SK-N-SH (cell line): ENCODE data around the gene SHB. TPM values are rescaled to one million over a fixed set of nuclear protein-coding genes. Genes with fewer than 3 reads are reported as not detected.
A peak's percentile ranks its signal among the peaks of the same experiment; 100 is the strongest.

Source experiments
- CTCF ChIA-PET: fragments of 300-600, 350-600 bp; formaldehyde crosslinking; extraction: SDS; loops from one replicate; lab custom pipeline; 2021; lab: Yijun Ruan, JAX
- POLR2A ChIA-PET: fragments of 350-600 bp; sonication (Branson Sonifier 250); formaldehyde crosslinking; extraction: SDS; loops from one replicate; lab custom pipeline; 2020; ENCODE audit warnings: antibody characterized with exemption, inconsistent platforms; lab: Yijun Ruan, JAX
- DNase-seq: peaks from one replicate; pipeline ENCODE4 v3.0.0; 2012
- H2AFZ ChIP-seq: fragments of 200-600 bp; sonication (generic); 2 replicates; pipeline ENCODE4 v1.8.1; 2016; ENCODE audit warnings: antibody characterized with exemption, mild to moderate bottlenecking, low read depth
- H3F3A ChIP-seq: fragments of 200-600 bp; sonication (generic); replicated peaks from 2 replicates; pipeline ENCODE3; 2016; ENCODE audit warnings: antibody characterized with exemption, mild to moderate bottlenecking; ENCODE audit not compliant: insufficient read depth
- H3K27ac ChIP-seq, 2 experiments: fragments of 200-500 bp in 1 of 2; fragments of 200-600 bp in 1 of 2; sonication (Bioruptor generic) in 1 of 2; sonication (generic), shearing (Covaris generic) in 1 of 2; 2 replicates each; pipeline versions ENCODE4 v1.5.1 to v1.6.1; 2014 to 2016; ENCODE audit warnings: low read depth in 2 of 2, inconsistent platforms in 1 of 2, low read length in 1 of 2, mild to moderate bottlenecking in 1 of 2, mixed read lengths in 1 of 2
- H3K27me3 ChIP-seq: fragments of 200-600 bp; sonication (generic), shearing (Covaris generic); 2 replicates; pipeline ENCODE4 v1.6.1; 2016; ENCODE audit warnings: mixed run types; ENCODE audit not compliant: insufficient read depth
- H3K36me3 ChIP-seq, 2 experiments: fragments of 200-500 bp in 1 of 2; fragments of 200-600 bp in 1 of 2; sonication (Bioruptor generic) in 1 of 2; sonication (generic) in 1 of 2; replicated peaks in 1 of 2; 2 replicates each; pipeline versions ENCODE3 to v1.5.1; 2014 to 2016; ENCODE audit warnings: low read length in 1 of 2, mild to moderate bottlenecking in 1 of 2; ENCODE audit not compliant: insufficient read depth in 2 of 2, control insufficient read depth in 1 of 2
- H3K4me1 ChIP-seq, 2 experiments: fragments of 200-500 bp in 1 of 2; fragments of 200-600 bp in 1 of 2; sonication (Bioruptor generic) in 1 of 2; sonication (generic), shearing (Covaris generic) in 1 of 2; 2 replicates each; pipeline versions ENCODE4 v1.5.1 to v1.6.1; 2014 to 2016; ENCODE audit warnings: low read depth in 1 of 2, low read length in 1 of 2, mixed run types in 1 of 2; ENCODE audit not compliant: insufficient read depth in 2 of 2, control insufficient read depth in 1 of 2
- H3K4me2 ChIP-seq: fragments of 200-600 bp; sonication (generic), shearing (Covaris generic); 2 replicates; pipeline ENCODE4 v1.6.1; 2017; ENCODE audit warnings: mixed run types
- H3K4me3 ChIP-seq, 2 experiments: fragments of 200-500 bp in 1 of 2; fragments of 200-600 bp in 1 of 2; sonication (Bioruptor generic) in 1 of 2; sonication (generic), shearing (Covaris generic) in 1 of 2; 2 replicates each; pipeline versions ENCODE4 v1.5.1 to v1.8.1; 2014 to 2016; ENCODE audit warnings: low read depth in 2 of 2, inconsistent platforms in 1 of 2, low read length in 1 of 2, mild to moderate bottlenecking in 1 of 2, mixed read lengths in 1 of 2, moderate library complexity in 1 of 2
- H3K79me2 ChIP-seq: fragments of 200-600 bp; sonication (generic); 2 replicates; pipeline ENCODE4 v1.8.1; 2017; ENCODE audit warnings: mild to moderate bottlenecking; ENCODE audit not compliant: insufficient read depth
- H3K9ac ChIP-seq: fragments of 200-600 bp; sonication (generic); 2 replicates; pipeline ENCODE4 v1.6.1; 2017; ENCODE audit warnings: mixed run types
- H3K9me2 ChIP-seq: fragments of 200-600 bp; sonication (generic); 2 replicates; pipeline ENCODE4 v1.6.1; 2017; ENCODE audit warnings: mixed run types
- H3K9me3 ChIP-seq: fragments of 200-600 bp; sonication (generic); 2 replicates; pipeline ENCODE4 v1.6.1; 2017; ENCODE audit warnings: mixed run types, mild to moderate bottlenecking, moderate library complexity
- H4K20me1 ChIP-seq: fragments of 200-600 bp; sonication (generic); 2 replicates; pipeline ENCODE4 v1.6.1; 2017; ENCODE audit warnings: mild to moderate bottlenecking, mixed run types; ENCODE audit not compliant: insufficient read depth
- ELF1 ChIP-seq: IDR thresholded peaks from 2 replicates; pipeline ENCODE4 v1.4.0; 2012
- EP300 ChIP-seq, 2 experiments: IDR thresholded peaks; 2 replicates each; pipeline versions ENCODE4 v1.4.0 to v1.6.1; 2012; ENCODE audit warnings: borderline replicate concordance in 1 of 2, low read depth in 1 of 2, low read length in 1 of 2
- GABPA ChIP-seq: IDR thresholded peaks from 2 replicates; pipeline ENCODE4 v1.4.0; 2012; ENCODE audit warnings: low read depth, mild to moderate bottlenecking
- JUND ChIP-seq: IDR thresholded peaks from 2 replicates; pipeline ENCODE4 v1.4.0; 2012
- MEF2A ChIP-seq: IDR thresholded peaks from 2 replicates; pipeline ENCODE4 v1.4.0; 2012; ENCODE audit warnings: low read depth, borderline replicate concordance
- NRF1 ChIP-seq: IDR thresholded peaks from 2 replicates; pipeline ENCODE4 v1.6.1; 2012; ENCODE audit warnings: low read depth, mild to moderate bottlenecking, low read length
- POLR2AphosphoS5 ChIP-seq: IDR thresholded peaks from 2 replicates; pipeline ENCODE4 v1.6.1; 2012; ENCODE audit warnings: low read depth, low read length
- RAD21 ChIP-seq: IDR thresholded peaks from 2 replicates; pipeline ENCODE4 v1.6.1; 2012; ENCODE audit warnings: mild to moderate bottlenecking, low read length
- RCOR1 ChIP-seq: fragments of 150-350 bp; IDR thresholded peaks from 2 replicates; pipeline ENCODE4 v1.6.1; 2017; ENCODE audit warnings: antibody characterized with exemption, low read length
- RXRA ChIP-seq: IDR thresholded peaks from 2 replicates; pipeline ENCODE4 v1.4.0; 2012; ENCODE audit warnings: low read depth, mild to moderate bottlenecking, borderline replicate concordance
- SIN3A ChIP-seq: IDR thresholded peaks from 2 replicates; pipeline ENCODE4 v1.6.1; 2012; ENCODE audit warnings: low read depth, mild to moderate bottlenecking, low read length, moderate library complexity, borderline replicate concordance
- TCF12 ChIP-seq: IDR thresholded peaks from 2 replicates; pipeline ENCODE4 v1.4.0; 2012
- WGBS: methylation state at CpG from one replicate; pipeline ENCODE4 v1.1.6; 2017; ENCODE audit warnings: low lambda C conversion rate; 5-methylcytosine and 5-hydroxymethylcytosine counted together
- polyA plus RNA-seq, 3 experiments: library from polyadenylated mRNA; depleted of rRNA; stranded (reverse); fragments of >200 nt; gene quantifications; 2 replicates each; pipeline ENCODE4 v1.2.3, GENCODE V29; 2012
- TF ChIP-seq, protein P1 (sequence below): fragments of 150-350 bp; IDR thresholded peaks from 2 replicates; pipeline ENCODE4 v1.6.1; 2016; ENCODE audit warnings: mild to moderate bottlenecking, low read depth, low read length
- TF ChIP-seq, protein P2 (sequence below): fragments of 150-350 bp; IDR thresholded peaks from 2 replicates; pipeline ENCODE4 v1.6.1; 2017; ENCODE audit warnings: antibody characterized with exemption, low read length, low read depth, borderline replicate concordance
- TF ChIP-seq, protein P3 (sequence below): IDR thresholded peaks from 2 replicates; pipeline ENCODE4; 2012
- TF ChIP-seq, protein P4 (sequence below): IDR thresholded peaks from 2 replicates; pipeline ENCODE4 v1.4.0; 2012; ENCODE audit warnings: low read depth, borderline replicate concordance
- TF ChIP-seq, protein P5 (sequence below): IDR thresholded peaks from 2 replicates; pipeline ENCODE4 v1.4.0; 2012; ENCODE audit warnings: low read depth
- TF ChIP-seq, protein P6 (sequence below): IDR thresholded peaks from 2 replicates; pipeline ENCODE4 v1.6.1; 2012; ENCODE audit warnings: mild to moderate bottlenecking, low read depth, low read length, moderate library complexity

The SHB gene
- polyA plus RNA-seq, 1 of the 3 experiments (the other 2 are of a cell fraction) = 26.0 TPM

DNA sequence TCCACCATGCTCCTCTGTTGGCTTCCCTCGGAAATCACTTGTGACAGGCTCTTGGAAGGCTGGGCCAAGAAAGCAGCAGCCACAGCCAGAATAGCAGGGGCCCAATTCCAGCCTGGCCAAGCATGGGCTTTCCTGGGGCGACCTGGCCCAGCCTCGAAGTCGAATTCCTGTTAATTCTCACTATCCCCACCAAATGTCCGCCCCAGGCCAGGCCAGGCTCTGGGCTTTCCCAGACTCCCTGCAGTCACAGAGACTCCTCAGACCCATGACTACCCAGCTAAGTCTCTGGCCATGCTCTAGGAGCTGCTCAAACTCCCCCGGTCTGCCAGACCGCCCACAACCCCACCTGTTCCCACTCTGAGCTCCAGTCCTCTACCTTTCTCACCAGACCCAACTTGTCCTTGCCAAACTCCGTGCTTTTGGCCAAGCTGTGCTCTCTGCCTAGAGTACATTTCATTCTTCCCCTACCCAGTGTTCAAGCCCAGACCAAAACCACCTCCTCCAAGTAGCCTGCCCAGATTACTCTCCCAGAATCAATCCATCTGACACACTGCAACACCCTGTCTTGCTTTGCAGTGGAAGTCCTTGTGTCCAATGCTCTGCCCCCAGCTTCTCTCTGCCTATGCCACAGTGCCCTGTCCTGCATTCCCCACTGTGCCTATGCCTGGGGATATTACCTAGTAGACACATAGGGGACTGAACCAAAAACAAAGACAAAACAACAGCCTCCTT lies 26.2 kb downstream of the SHB start:
- H4K20me1 ChIP-seq = 0 out of 2 replicates have a peak, but pooled peaks cover 11% of the 10 kb centered on the region
- peaks cover 56 to 81% of the 10 kb centered on the region in 2 experiments for H3K4me1 ChIP-seq
- DNase-seq = no peak
- no peak overlapping the region for H3K9ac ChIP-seq
- no peak overlapping the region for H3K4me3 ChIP-seq
- H3K79me2 ChIP-seq = peaks cover 96% of the 10 kb centered on the region
- peak overlapping the region; percentile 64 to 97 for H3K27ac ChIP-seq
- H3K36me3 ChIP-seq = no peaks in the 10 kb centered on the region
- TF ChIP-seq TCF12 (no peak), GABPA (no peak), RAD21 (no peak), RCOR1 (no peak), SIN3A (no peak), ELF1 (no peak), NRF1 (no peak), JUND (no peak), RXRA (no peak), POLR2AphosphoS5 (no peak), MEF2A (no peak), EP300 (IDR thresholded peaks at IDR 0.05; ENCODE audit: borderline replicate concordance in 1 of 2, low read depth in 1 of 2, low read length in 1 of 2) (no peak)
- TF ChIP-seq, protein P1, sequence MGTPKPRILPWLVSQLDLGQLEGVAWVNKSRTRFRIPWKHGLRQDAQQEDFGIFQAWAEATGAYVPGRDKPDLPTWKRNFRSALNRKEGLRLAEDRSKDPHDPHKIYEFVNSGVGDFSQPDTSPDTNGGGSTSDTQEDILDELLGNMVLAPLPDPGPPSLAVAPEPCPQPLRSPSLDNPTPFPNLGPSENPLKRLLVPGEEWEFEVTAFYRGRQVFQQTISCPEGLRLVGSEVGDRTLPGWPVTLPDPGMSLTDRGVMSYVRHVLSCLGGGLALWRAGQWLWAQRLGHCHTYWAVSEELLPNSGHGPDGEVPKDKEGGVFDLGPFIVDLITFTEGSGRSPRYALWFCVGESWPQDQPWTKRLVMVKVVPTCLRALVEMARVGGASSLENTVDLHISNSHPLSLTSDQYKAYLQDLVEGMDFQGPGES = no peak
- TF ChIP-seq, protein P2, sequence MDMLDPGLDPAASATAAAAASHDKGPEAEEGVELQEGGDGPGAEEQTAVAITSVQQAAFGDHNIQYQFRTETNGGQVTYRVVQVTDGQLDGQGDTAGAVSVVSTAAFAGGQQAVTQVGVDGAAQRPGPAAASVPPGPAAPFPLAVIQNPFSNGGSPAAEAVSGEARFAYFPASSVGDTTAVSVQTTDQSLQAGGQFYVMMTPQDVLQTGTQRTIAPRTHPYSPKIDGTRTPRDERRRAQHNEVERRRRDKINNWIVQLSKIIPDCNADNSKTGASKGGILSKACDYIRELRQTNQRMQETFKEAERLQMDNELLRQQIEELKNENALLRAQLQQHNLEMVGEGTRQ = no peak
- TF ChIP-seq, protein P3, sequence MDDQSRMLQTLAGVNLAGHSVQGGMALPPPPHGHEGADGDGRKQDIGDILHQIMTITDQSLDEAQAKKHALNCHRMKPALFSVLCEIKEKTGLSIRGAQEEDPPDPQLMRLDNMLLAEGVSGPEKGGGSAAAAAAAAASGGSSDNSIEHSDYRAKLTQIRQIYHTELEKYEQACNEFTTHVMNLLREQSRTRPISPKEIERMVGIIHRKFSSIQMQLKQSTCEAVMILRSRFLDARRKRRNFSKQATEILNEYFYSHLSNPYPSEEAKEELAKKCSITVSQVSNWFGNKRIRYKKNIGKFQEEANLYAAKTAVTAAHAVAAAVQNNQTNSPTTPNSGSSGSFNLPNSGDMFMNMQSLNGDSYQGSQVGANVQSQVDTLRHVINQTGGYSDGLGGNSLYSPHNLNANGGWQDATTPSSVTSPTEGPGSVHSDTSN = no peak
- TF ChIP-seq, protein P4, sequence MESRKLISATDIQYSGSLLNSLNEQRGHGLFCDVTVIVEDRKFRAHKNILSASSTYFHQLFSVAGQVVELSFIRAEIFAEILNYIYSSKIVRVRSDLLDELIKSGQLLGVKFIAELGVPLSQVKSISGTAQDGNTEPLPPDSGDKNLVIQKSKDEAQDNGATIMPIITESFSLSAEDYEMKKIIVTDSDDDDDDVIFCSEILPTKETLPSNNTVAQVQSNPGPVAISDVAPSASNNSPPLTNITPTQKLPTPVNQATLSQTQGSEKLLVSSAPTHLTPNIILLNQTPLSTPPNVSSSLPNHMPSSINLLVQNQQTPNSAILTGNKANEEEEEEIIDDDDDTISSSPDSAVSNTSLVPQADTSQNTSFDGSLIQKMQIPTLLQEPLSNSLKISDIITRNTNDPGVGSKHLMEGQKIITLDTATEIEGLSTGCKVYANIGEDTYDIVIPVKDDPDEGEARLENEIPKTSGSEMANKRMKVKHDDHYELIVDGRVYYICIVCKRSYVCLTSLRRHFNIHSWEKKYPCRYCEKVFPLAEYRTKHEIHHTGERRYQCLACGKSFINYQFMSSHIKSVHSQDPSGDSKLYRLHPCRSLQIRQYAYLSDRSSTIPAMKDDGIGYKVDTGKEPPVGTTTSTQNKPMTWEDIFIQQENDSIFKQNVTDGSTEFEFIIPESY = no peak
- TF ChIP-seq, protein P5, sequence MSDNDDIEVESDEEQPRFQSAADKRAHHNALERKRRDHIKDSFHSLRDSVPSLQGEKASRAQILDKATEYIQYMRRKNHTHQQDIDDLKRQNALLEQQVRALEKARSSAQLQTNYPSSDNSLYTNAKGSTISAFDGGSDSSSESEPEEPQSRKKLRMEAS = no peak
- TF ChIP-seq, protein P6, sequence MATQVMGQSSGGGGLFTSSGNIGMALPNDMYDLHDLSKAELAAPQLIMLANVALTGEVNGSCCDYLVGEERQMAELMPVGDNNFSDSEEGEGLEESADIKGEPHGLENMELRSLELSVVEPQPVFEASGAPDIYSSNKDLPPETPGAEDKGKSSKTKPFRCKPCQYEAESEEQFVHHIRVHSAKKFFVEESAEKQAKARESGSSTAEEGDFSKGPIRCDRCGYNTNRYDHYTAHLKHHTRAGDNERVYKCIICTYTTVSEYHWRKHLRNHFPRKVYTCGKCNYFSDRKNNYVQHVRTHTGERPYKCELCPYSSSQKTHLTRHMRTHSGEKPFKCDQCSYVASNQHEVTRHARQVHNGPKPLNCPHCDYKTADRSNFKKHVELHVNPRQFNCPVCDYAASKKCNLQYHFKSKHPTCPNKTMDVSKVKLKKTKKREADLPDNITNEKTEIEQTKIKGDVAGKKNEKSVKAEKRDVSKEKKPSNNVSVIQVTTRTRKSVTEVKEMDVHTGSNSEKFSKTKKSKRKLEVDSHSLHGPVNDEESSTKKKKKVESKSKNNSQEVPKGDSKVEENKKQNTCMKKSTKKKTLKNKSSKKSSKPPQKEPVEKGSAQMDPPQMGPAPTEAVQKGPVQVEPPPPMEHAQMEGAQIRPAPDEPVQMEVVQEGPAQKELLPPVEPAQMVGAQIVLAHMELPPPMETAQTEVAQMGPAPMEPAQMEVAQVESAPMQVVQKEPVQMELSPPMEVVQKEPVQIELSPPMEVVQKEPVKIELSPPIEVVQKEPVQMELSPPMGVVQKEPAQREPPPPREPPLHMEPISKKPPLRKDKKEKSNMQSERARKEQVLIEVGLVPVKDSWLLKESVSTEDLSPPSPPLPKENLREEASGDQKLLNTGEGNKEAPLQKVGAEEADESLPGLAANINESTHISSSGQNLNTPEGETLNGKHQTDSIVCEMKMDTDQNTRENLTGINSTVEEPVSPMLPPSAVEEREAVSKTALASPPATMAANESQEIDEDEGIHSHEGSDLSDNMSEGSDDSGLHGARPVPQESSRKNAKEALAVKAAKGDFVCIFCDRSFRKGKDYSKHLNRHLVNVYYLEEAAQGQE = no peak
- TF ChIP-seq, all 33 proteins: peak for 0
- Histone ChIP-seq H2AFZ (no peak overlapping the region), H3K27me3 (no peaks in the 10 kb centered on the region), H3K9me2 (no peaks in the 10 kb centered on the region), H3K9me3 (no peaks in the 10 kb centered on the region), H3K4me2 (0 out of 2 replicates have a peak overlapping the region, but pooled peaks have one; percentile 7), H3F3A (peaks cover 35% of the 10 kb centered on the region)
- 87% methylated on average over 7 of the region's 8 CpGs for WGBS
- POLR2A ChIA-PET = interaction anchor here (1.1 kb wide), 1 partner anchor 18 kb away, joined by 3 read pairs; no protein-coding TSS in a partner anchor
- CTCF ChIA-PET = interaction anchor here (0.7 to 2.0 kb wide), 7 partner anchors 9 to 130 kb away, joined by 3 to 6 read pairs (median 3); no protein-coding TSS in a partner anchor
